Ovary (tissue), 3 donors: ENCODE results near the gene SMAD3.

Experiments used
- POLR2A ChIP-seq: fragments of 450-650 bp; IDR thresholded peaks from one replicate; pipeline ENCODE4 v1.6.1; 2017; ENCODE audit warnings: antibody characterized with exemption, mild to moderate bottlenecking, moderate library complexity
- TF ChIP-seq, protein P1 (sequence below), 3 donors: fragments of 450-650 bp in 2 of 3; fragments of 200-600 bp in 1 of 3; IDR thresholded peaks; one replicate each; pipeline versions ENCODE4 v1.5.1 to v1.8.0; 2016 to 2022; ENCODE audit warnings: antibody characterized with exemption in 3 of 3, mild to moderate bottlenecking in 1 of 3
- donor health status: DM: no; HTN: no; CAD: no.

DNA sequence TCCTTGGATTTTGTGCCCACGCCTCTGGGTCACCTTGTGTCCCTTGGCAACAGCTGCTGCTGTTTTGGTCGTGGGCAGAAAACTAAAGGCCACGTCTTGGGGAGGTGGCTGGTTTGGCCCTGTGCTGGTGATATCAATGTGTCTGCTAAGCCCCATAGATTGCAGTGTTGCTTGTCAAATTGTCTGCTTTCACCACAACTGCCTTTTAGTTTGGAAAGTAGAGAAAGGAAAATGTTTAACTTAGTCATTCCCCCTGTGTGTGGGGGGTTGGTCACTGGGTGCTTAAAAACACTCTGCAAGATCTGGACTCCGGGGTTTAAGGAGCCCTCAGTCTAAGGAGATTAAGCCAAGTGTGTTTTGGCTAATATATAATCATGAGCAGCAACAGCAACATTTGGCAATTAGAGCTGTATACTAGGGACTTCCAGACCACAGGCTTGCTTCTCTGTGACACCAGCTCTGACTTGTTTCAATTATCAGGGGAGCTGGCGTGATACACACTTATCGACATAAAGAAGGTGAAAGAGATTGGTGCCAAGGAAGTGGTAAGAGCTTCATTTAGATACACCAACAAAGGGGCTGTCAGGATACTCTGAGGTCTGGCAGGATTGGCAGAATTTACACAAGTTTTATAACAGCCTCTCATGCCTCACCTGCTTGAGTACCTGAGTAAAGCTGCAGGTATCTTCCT, 3.5 kb downstream of the SMAD3 start:
- TF ChIP-seq POLR2A = no peak
- TF ChIP-seq, protein P1, sequence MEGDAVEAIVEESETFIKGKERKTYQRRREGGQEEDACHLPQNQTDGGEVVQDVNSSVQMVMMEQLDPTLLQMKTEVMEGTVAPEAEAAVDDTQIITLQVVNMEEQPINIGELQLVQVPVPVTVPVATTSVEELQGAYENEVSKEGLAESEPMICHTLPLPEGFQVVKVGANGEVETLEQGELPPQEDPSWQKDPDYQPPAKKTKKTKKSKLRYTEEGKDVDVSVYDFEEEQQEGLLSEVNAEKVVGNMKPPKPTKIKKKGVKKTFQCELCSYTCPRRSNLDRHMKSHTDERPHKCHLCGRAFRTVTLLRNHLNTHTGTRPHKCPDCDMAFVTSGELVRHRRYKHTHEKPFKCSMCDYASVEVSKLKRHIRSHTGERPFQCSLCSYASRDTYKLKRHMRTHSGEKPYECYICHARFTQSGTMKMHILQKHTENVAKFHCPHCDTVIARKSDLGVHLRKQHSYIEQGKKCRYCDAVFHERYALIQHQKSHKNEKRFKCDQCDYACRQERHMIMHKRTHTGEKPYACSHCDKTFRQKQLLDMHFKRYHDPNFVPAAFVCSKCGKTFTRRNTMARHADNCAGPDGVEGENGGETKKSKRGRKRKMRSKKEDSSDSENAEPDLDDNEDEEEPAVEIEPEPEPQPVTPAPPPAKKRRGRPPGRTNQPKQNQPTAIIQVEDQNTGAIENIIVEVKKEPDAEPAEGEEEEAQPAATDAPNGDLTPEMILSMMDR (IDR thresholded peaks at IDR 0.05) = no peak
